Measurements from ENCODE around the gene GEMIN5.

The GEMIN5 gene

GRCh38 chr5:154892369-154892771 lies 45.6 kb downstream of the GEMIN5 start:
- TF ChIP-seq CTCF (IDR thresholded peaks at IDR 0.05) = no peak

- no peak for TF ChIP-seq CTCF (IDR thresholded peaks at IDR 0.05)
These were observed 52.6 kb downstream of the GEMIN5 start for GRCh38 chr5:154885439-154885838.

- TF ChIP-seq CTCF (IDR thresholded peaks at IDR 0.05) = no peak
These were observed 53.6 kb downstream of the GEMIN5 start for GRCh38 chr5:154884424-154884823.

GRCh38 chr5:154881986-154882385 lies 56.0 kb downstream of the GEMIN5 start:
- no peak for TF ChIP-seq CTCF (IDR thresholded peaks at IDR 0.05)

DNA sequence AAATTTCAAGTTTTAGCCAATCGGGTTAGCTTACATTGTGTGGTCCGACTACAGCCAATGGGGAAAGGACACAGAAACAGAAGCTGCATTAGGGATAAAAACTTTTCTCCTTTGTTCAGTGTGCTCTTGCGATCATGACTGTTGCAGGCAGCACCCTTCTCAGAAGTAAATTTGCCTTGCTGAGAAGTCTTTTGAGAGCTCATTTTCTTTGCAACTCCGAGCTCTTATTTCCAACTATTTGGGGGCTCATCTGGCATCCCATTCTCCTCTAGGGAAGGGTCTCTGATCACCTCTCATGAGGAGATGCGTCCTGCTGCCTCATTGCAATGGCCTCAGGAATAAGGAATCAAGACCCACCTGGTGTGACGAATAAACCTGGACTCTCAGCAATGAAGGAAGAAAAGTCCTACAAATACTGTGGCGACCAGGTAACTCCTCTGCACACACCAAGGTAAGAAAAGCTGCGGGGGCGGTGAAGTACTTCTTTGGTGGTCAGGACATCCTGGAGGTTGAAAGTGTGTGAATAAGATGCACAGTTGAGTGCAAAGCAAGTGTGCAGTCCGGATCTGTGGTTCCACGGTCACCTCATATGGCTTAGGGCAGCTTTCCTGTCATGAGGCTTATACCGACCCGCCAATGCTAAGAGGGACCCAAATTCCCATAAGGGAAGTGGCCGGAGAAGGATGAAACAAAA lies 59.2 kb downstream of the GEMIN5 start:
- no peak for TF ChIP-seq CTCF (IDR thresholded peaks at IDR 0.05)

GRCh38 chr5:154873791-154874331 lies 64.2 kb downstream of the GEMIN5 start:
- TF ChIP-seq CTCF (IDR thresholded peaks at IDR 0.05) = no peak

DNA sequence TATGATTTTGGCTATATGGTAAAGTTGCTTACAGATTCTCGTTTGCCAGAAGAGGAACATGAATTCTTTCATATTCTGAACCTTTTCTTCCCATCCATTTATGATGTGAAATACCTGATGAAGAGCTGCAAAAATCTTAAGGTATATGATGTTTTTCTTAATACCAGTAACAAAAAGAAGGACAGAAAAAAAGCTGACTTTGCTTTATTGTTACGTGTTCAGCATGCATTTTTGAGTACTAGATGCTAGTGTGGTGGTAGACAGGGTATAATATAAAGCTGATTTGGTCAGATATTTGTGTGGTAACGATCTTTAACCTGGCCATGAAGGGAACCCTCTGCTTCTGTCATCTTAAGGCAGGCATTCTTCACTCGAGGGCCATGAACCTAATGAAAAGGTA lies 66.3 kb downstream of the GEMIN5 start:
- no peak for TF ChIP-seq CTCF (IDR thresholded peaks at IDR 0.05)

Measured in LNCAP (cell line).